Mammary epithelial cell (primary cell): Measurements from ENCODE around the gene KCND2.

Experiments used
- EZH2 ChIP-seq: IDR thresholded peaks from 2 replicates; pipeline ENCODE4 v1.6.1; 2012; ENCODE audit warnings: low read length, inconsistent platforms, borderline replicate concordance
- TF ChIP-seq, protein P1 (sequence below), 2 donors: IDR thresholded peaks in 1 of 2; conservative IDR thresholded peaks in 1 of 2; 2 replicates each; pipeline ENCODE4 v1.5.1; 2011 to 2012; ENCODE audit warnings: inconsistent platforms in 2 of 2, low read length in 2 of 2, mild to moderate bottlenecking in 2 of 2, control low read depth in 1 of 2, low read depth in 1 of 2; ENCODE audit not compliant: insufficient read depth in 1 of 2; ENCODE audit errors: extremely low read depth in 1 of 2

- TF ChIP-seq, protein P1, sequence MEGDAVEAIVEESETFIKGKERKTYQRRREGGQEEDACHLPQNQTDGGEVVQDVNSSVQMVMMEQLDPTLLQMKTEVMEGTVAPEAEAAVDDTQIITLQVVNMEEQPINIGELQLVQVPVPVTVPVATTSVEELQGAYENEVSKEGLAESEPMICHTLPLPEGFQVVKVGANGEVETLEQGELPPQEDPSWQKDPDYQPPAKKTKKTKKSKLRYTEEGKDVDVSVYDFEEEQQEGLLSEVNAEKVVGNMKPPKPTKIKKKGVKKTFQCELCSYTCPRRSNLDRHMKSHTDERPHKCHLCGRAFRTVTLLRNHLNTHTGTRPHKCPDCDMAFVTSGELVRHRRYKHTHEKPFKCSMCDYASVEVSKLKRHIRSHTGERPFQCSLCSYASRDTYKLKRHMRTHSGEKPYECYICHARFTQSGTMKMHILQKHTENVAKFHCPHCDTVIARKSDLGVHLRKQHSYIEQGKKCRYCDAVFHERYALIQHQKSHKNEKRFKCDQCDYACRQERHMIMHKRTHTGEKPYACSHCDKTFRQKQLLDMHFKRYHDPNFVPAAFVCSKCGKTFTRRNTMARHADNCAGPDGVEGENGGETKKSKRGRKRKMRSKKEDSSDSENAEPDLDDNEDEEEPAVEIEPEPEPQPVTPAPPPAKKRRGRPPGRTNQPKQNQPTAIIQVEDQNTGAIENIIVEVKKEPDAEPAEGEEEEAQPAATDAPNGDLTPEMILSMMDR (conservative IDR thresholded peaks at IDR 0.05 in 1 of 2, IDR thresholded peaks at IDR 0.05 in 1 of 2; ENCODE audit: extremely low read depth in 1 of 2, insufficient read depth in 1 of 2, low read depth in 1 of 2, low read length in 2 of 2): no peak
- TF ChIP-seq EZH2: no peak
Measured at GRCh38 chr7:120654241-120654640, 381.3 kb downstream of the KCND2 start.
